Measurements from ENCODE around the gene CRIM1. TPM values are rescaled to one million over a fixed set of nuclear protein-coding genes. Genes with fewer than 3 reads are reported as not detected.

Gene CRIM1
- total RNA-seq, 1 donor: 100 TPM

DNA sequence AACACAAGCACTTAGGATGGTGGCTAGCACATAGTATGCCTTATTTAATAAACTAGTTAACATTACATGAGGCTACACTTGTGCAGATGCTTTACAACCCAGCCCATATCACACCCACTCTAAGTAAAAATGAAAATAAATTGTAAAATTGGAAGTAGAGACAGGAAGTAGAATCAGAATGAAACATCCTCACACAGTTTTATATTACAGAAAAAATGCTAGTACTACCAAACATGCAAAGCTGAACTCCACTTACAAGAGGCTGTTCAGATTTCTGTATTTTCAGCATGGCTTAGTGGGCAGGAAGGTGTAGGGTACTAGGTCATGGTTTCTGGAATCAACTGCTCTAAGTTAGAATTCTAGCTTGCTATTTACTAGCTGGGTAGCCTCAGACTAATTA is 18.2 kb upstream of the CRIM1 start:
- DNase-seq (ENCODE audit: low read depth): no peak
- no peak overlapping the region for H3K4me3 ChIP-seq (ENCODE audit: low read depth, low read length)
- TF ChIP-seq, protein P1, sequence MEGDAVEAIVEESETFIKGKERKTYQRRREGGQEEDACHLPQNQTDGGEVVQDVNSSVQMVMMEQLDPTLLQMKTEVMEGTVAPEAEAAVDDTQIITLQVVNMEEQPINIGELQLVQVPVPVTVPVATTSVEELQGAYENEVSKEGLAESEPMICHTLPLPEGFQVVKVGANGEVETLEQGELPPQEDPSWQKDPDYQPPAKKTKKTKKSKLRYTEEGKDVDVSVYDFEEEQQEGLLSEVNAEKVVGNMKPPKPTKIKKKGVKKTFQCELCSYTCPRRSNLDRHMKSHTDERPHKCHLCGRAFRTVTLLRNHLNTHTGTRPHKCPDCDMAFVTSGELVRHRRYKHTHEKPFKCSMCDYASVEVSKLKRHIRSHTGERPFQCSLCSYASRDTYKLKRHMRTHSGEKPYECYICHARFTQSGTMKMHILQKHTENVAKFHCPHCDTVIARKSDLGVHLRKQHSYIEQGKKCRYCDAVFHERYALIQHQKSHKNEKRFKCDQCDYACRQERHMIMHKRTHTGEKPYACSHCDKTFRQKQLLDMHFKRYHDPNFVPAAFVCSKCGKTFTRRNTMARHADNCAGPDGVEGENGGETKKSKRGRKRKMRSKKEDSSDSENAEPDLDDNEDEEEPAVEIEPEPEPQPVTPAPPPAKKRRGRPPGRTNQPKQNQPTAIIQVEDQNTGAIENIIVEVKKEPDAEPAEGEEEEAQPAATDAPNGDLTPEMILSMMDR (IDR thresholded peaks at IDR 0.05; ENCODE audit: insufficient read depth, low read length): no peak

DNA sequence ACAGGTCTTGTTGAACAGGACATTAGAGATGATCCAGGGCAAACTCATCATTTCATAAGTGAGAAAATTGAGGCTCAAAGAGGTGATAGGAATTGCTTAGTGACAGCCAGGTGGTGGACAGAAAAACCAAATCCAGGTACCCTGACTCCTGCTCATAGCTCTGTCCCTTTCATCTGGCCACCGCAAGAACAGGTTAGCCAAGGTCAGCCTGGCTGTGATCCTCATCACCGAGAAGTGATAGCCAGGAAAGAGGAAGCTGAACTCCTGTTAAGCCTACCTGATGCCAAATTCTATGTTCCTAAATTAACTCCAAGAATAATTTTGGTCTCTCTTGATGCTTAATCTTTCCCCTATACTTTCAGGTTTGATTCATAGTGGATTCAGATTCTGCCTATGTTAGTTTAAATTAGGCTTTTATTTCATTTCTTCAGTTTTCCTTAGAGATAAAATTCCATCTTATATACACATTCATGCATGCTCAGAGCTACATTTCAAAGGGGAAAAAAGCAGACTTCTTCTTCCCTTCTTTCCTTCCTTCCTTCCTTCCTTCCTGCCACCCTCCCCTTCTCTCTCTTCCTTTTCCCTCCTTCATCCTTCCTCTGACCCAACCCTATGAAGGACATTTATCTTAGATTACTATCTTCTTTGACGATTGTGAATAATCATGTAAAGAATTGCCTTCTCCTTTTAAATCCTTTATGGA is 17.3 kb upstream of the CRIM1 start:
- no peak overlapping the region for H3K4me3 ChIP-seq (ENCODE audit: low read depth, low read length)
- no peak for DNase-seq (ENCODE audit: low read depth)
- TF ChIP-seq, protein P1 (IDR thresholded peaks at IDR 0.05; ENCODE audit: insufficient read depth, low read length): no peak

DNA sequence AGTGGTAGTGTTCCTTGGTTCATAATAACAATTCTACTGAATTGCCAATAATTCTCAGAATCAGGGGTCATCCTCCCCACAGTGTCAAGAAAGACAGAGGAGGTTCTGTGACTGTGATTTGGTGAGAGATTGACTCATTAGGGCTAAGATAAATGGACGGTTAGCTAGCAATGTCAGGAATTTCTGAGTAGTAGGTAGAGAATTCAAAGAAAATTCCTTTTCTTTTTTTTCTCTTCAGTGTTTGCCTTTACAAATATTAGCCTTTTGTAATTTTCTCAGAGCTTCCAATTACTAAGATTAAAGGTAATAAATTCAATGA is 16.8 kb upstream of the CRIM1 start:
- DNase-seq (ENCODE audit: low read depth): peak; percentile 55
- no peak overlapping the region for H3K4me3 ChIP-seq (ENCODE audit: low read depth, low read length)
- TF ChIP-seq, protein P1 (IDR thresholded peaks at IDR 0.05; ENCODE audit: insufficient read depth, low read length): no peak

- H3K4me3 ChIP-seq (ENCODE audit: low read depth, low read length): no peak overlapping the region
These were observed 15.9 kb upstream of the CRIM1 start for GRCh38 chr2:36339607-36340218.

GRCh38 chr2:36343606-36344005 is 12.0 kb upstream of the CRIM1 start:
- TF ChIP-seq, protein P1 (IDR thresholded peaks at IDR 0.05; ENCODE audit: insufficient read depth, low read length): no peak
- H3K4me3 ChIP-seq (ENCODE audit: low read depth, low read length): no peak overlapping the region
- DNase-seq (ENCODE audit: low read depth): no peak

More at GRCh38 chr2:36339607-36340218, 15.9 kb upstream of the CRIM1 start:
- TF ChIP-seq, protein P1 (IDR thresholded peaks at IDR 0.05; ENCODE audit: insufficient read depth, low read length): no peak
- peak; percentile 47 for DNase-seq (ENCODE audit: low read depth)

- no peak overlapping the region for H3K4me3 ChIP-seq (ENCODE audit: low read depth, low read length)
- TF ChIP-seq, protein P1 (IDR thresholded peaks at IDR 0.05; ENCODE audit: insufficient read depth, low read length): no peak
- DNase-seq (ENCODE audit: low read depth): no peak
These were observed 6.9 kb upstream of the CRIM1 start for GRCh38 chr2:36348721-36349120.

Data from fibroblast of the aortic adventitia (primary cell).